H9 (cell line): Measurements from ENCODE around the gene LAMA3. TPM values are rescaled to one million over a fixed set of nuclear protein-coding genes. Genes with fewer than 3 reads are reported as not detected.

ENCODE experiments used
- DNase-seq: peaks from one replicate; pipeline ENCODE4 v3.0.0-alpha.2; 2017
- H2AFZ ChIP-seq: one replicate; pipeline ENCODE4 v1.6.1; 2013; ENCODE audit warnings: mild to moderate bottlenecking, low read length, control low read depth, moderate library complexity
- H2AK5ac ChIP-seq: 2 replicates; pipeline ENCODE4 v1.6.1; 2013; ENCODE audit warnings: low read length, control low read depth, mixed read lengths; ENCODE audit not compliant: insufficient read length
- H2BK120ac ChIP-seq: one replicate; pipeline ENCODE4 v1.6.1; 2013; ENCODE audit warnings: low read depth, mild to moderate bottlenecking, low read length, control low read depth, inconsistent platforms; ENCODE audit not compliant: poor library complexity, severe bottlenecking
- H2BK12ac ChIP-seq: 2 replicates; pipeline ENCODE4 v1.6.1; 2013; ENCODE audit warnings: low read length, control low read depth, mixed read lengths, low read depth; ENCODE audit not compliant: insufficient read length
- H2BK15ac ChIP-seq: 2 replicates; pipeline ENCODE4 v1.6.1; 2013; ENCODE audit warnings: low read depth, low read length, control low read depth
- H2BK20ac ChIP-seq: one replicate; pipeline ENCODE4 v1.6.1; 2013; ENCODE audit warnings: low read depth, mild to moderate bottlenecking, low read length, control low read depth, inconsistent platforms; ENCODE audit not compliant: poor library complexity, severe bottlenecking
- H2BK5ac ChIP-seq: 2 replicates; pipeline ENCODE4 v1.6.1; 2013; ENCODE audit warnings: low read length, control low read depth, mixed read lengths; ENCODE audit not compliant: insufficient read length
- H3K14ac ChIP-seq: 2 replicates; pipeline ENCODE4 v1.6.1; 2013; ENCODE audit warnings: low read length, control low read depth; ENCODE audit not compliant: insufficient read depth
- H3K18ac ChIP-seq: 2 replicates; pipeline ENCODE4 v1.6.1; 2013; ENCODE audit warnings: low read depth, mild to moderate bottlenecking, mixed read lengths, low read length, control low read depth; ENCODE audit not compliant: insufficient read length
- H3K23ac ChIP-seq: 2 replicates; pipeline ENCODE4 v1.6.1; 2013; ENCODE audit warnings: low read length, control low read depth, mixed read lengths, low read depth; ENCODE audit not compliant: insufficient read length
- H3K23me2 ChIP-seq: 2 replicates; pipeline ENCODE4 v1.6.1; 2013; ENCODE audit warnings: low read depth, mild to moderate bottlenecking, mixed read lengths, low read length, control low read depth; ENCODE audit not compliant: insufficient read length, poor library complexity, severe bottlenecking
- H3K27ac ChIP-seq: 2 replicates; pipeline ENCODE4 v1.5.1; 2013; ENCODE audit warnings: low read length, control low read depth, mixed read lengths, low read depth; ENCODE audit not compliant: insufficient read length
- H3K27me3 ChIP-seq: 2 replicates; pipeline ENCODE4 v1.6.1; 2013; ENCODE audit warnings: low read length, control low read depth, inconsistent platforms; ENCODE audit not compliant: insufficient read depth
- H3K4ac ChIP-seq: 2 replicates; pipeline ENCODE4 v1.6.1; 2013; ENCODE audit warnings: low read depth, mild to moderate bottlenecking, control low read depth, inconsistent platforms, low read length, moderate library complexity
- H3K4me1 ChIP-seq: 2 replicates; pipeline ENCODE4 v1.6.1; 2013; ENCODE audit warnings: low read length, control low read depth, inconsistent platforms; ENCODE audit not compliant: insufficient read depth
- H3K4me2 ChIP-seq: 2 replicates; pipeline ENCODE4 v1.6.1; 2013; ENCODE audit warnings: low read length, control low read depth, mixed read lengths; ENCODE audit not compliant: insufficient read length, insufficient read depth
- H3K56ac ChIP-seq: 2 replicates; pipeline ENCODE4 v1.6.1; 2013; ENCODE audit warnings: low read depth, mild to moderate bottlenecking, mixed read lengths, low read length, control low read depth; ENCODE audit not compliant: insufficient read length
- H3K79me1 ChIP-seq: 2 replicates; pipeline ENCODE4 v1.6.1; 2013; ENCODE audit warnings: low read depth, mild to moderate bottlenecking, moderate library complexity, low read length, control low read depth, inconsistent platforms; ENCODE audit not compliant: insufficient read depth, poor library complexity, severe bottlenecking
- H3K79me2 ChIP-seq: 2 replicates; pipeline ENCODE4 v1.6.1; 2013; ENCODE audit warnings: low read length, control low read depth, inconsistent platforms; ENCODE audit not compliant: insufficient read depth
- H3K9ac ChIP-seq: 2 replicates; pipeline ENCODE4 v1.6.1; 2013; ENCODE audit warnings: low read length, control low read depth, mixed read lengths; ENCODE audit not compliant: insufficient read length; ENCODE audit errors: extremely low read depth
- H3K9me3 ChIP-seq: one replicate; pipeline ENCODE4 v1.6.1; 2013; ENCODE audit warnings: low read depth, low read length, inconsistent platforms; ENCODE audit not compliant: control insufficient read depth
- H3T11ph ChIP-seq: one replicate; pipeline ENCODE4 v1.6.1; 2013; ENCODE audit warnings: mild to moderate bottlenecking, low read length, control low read depth, inconsistent platforms
- H4K20me1 ChIP-seq: one replicate; pipeline ENCODE4 v1.6.1; 2013; ENCODE audit not compliant: control insufficient read depth, insufficient read length, insufficient read depth
- H4K5ac ChIP-seq: 2 replicates; pipeline ENCODE4 v1.6.1; 2013; ENCODE audit warnings: low read depth, mild to moderate bottlenecking, mixed read lengths, low read length, control low read depth; ENCODE audit not compliant: insufficient read length
- H4K8ac ChIP-seq: replicated peaks from 2 replicates; pipeline ENCODE4 v1.6.1; 2013; ENCODE audit warnings: low read length, control low read depth, mixed read lengths, low read depth; ENCODE audit not compliant: insufficient read length
- H4K91ac ChIP-seq: 2 replicates; pipeline ENCODE4 v1.6.1; 2013; ENCODE audit warnings: low read depth, mild to moderate bottlenecking, moderate library complexity, mixed read lengths, low read length, control low read depth; ENCODE audit not compliant: insufficient read length
- H3K27ac Mint-ChIP-seq, 3 experiments: 2 replicates in 2 of 3; 3 replicates in 1 of 3; pipeline ENCODE4 v1.8.0; 2020 to 2021; ENCODE audit warnings: mixed read lengths in 3 of 3, mild to moderate bottlenecking in 1 of 3, moderate library complexity in 1 of 3
- H3K27me3 Mint-ChIP-seq: 2 replicates; pipeline ENCODE4 v1.8.0; 2021; ENCODE audit warnings: low read depth, mild to moderate bottlenecking, moderate library complexity, mixed read lengths
- H3K36me3 Mint-ChIP-seq, 3 experiments: 2 replicates in 2 of 3; 3 replicates in 1 of 3; pipeline ENCODE4 v1.8.0; 2020 to 2021; ENCODE audit warnings: low read depth in 3 of 3, mixed read lengths in 3 of 3; ENCODE audit not compliant: insufficient read depth in 1 of 3
- H3K4me1 Mint-ChIP-seq, 2 experiments: 2 replicates each; pipeline ENCODE4 v1.8.0; 2020; ENCODE audit warnings: mixed read lengths in 2 of 2
- H3K4me3 Mint-ChIP-seq, 2 experiments: 2 replicates in 1 of 2; 3 replicates in 1 of 2; pipeline ENCODE4 v1.8.0; 2020 to 2021; ENCODE audit warnings: mild to moderate bottlenecking in 2 of 2, mixed read lengths in 2 of 2, moderate library complexity in 1 of 2
- H3K9me3 Mint-ChIP-seq, 2 experiments: 2 replicates in 1 of 2; 3 replicates in 1 of 2; pipeline ENCODE4 v1.8.0; 2020; ENCODE audit warnings: mild to moderate bottlenecking in 2 of 2, mixed read lengths in 2 of 2, moderate library complexity in 1 of 2
- WGBS: extraction: QIAGEN DNeasy Blood & Tissue Kit; methylation state at CpG from one replicate; pipeline ENCODE4 v1.1.7; 2013; ENCODE audit warnings: missing lambda C conversion rate, low lambda C conversion rate, mixed read lengths; ENCODE audit not compliant: insufficient read length; ENCODE audit errors: extremely low coverage; 5-methylcytosine and 5-hydroxymethylcytosine counted together
- total RNA-seq: library from RNA; stranded (reverse); gene quantifications from 2 replicates; pipeline ENCODE4 v1.2.1, GENCODE V29; 2021
- TF ChIP-seq, protein P1 (sequence below): fragments of 200-600 bp; sonication (generic); conservative IDR thresholded peaks from 3 replicates; pipeline ENCODE4 v1.8.0; 2021; ENCODE audit warnings: antibody characterized with exemption, mild to moderate bottlenecking

Gene LAMA3
- total RNA-seq, 1 experiment from 2014 or later, result 0.33 TPM

DNA sequence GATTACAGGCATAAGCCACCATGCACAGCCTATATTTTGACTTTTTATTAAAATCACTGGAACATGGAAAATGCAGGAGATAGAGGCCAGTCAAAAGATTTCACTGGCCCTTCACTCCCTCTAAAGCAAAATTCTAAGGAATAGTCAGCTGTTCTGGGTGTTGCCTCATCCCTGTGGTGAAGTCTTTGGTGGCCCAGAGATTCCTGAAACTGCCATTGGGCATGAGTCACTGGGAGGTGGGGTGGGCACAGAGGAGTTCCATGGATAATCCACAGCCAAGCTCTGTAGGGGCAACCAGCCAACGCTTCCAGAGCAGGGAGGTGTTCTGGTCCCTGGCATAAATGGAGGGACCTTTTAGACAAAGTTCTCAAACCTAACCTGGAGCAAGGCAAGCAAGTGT is 235.6 kb downstream of the LAMA3 start:
- no peak overlapping the region for H3K9ac ChIP-seq
- H3K79me2 ChIP-seq, result no peaks in the 10 kb centered on the region; the same call in 1 of the 2 replicates
- Mint-ChIP-seq H3K4me3 (no peak overlapping the region), H3K9me3 (no peaks in the 10 kb centered on the region), H3K27me3 (no peaks in the 10 kb centered on the region), H3K4me1 (peaks cover 4 to 7% of the 10 kb centered on the region in 2 experiments; a peak in 2 of 4 replicates), H3K36me3 (no peaks in the 10 kb centered on the region), H3K27ac (no peak overlapping the region)
- no peak overlapping the region for H4K5ac ChIP-seq
- WGBS, result no CpG with 5 or more reads among the region's 1 CpG
- no peak overlapping the region for H3K23ac ChIP-seq
- no peak overlapping the region for H4K91ac ChIP-seq
- H3K56ac ChIP-seq, result no peak overlapping the region
- H3K4ac ChIP-seq, result no peak overlapping the region
- no peaks in the 10 kb centered on the region for H3K79me1 ChIP-seq
- no peaks in the 10 kb centered on the region for H3K23me2 ChIP-seq
- no peak overlapping the region for H3T11ph ChIP-seq
- H3K4me2 ChIP-seq, result no peak overlapping the region
- no peak overlapping the region for H2AFZ ChIP-seq
- H2BK15ac ChIP-seq, result no peak overlapping the region
- H2AK5ac ChIP-seq, result no peak overlapping the region
- H4K20me1 ChIP-seq, result no peaks in the 10 kb centered on the region
- no peak overlapping the region for H2BK120ac ChIP-seq
- H3K27ac ChIP-seq, result no peak overlapping the region
- no peak overlapping the region for H2BK12ac ChIP-seq
- no peak overlapping the region for H4K8ac ChIP-seq
- no peak overlapping the region for H3K18ac ChIP-seq
- no peaks in the 10 kb centered on the region for H3K9me3 ChIP-seq
- H3K14ac ChIP-seq, result no peak overlapping the region
- H3K27me3 ChIP-seq, result no peaks in the 10 kb centered on the region
- no peak overlapping the region for H2BK20ac ChIP-seq
- no peak overlapping the region for H2BK5ac ChIP-seq
- TF ChIP-seq, protein P1, sequence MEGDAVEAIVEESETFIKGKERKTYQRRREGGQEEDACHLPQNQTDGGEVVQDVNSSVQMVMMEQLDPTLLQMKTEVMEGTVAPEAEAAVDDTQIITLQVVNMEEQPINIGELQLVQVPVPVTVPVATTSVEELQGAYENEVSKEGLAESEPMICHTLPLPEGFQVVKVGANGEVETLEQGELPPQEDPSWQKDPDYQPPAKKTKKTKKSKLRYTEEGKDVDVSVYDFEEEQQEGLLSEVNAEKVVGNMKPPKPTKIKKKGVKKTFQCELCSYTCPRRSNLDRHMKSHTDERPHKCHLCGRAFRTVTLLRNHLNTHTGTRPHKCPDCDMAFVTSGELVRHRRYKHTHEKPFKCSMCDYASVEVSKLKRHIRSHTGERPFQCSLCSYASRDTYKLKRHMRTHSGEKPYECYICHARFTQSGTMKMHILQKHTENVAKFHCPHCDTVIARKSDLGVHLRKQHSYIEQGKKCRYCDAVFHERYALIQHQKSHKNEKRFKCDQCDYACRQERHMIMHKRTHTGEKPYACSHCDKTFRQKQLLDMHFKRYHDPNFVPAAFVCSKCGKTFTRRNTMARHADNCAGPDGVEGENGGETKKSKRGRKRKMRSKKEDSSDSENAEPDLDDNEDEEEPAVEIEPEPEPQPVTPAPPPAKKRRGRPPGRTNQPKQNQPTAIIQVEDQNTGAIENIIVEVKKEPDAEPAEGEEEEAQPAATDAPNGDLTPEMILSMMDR, result no peak
- no peaks in the 10 kb centered on the region; the same call in 1 of the 2 replicates for H3K4me1 ChIP-seq
- no peak for DNase-seq
